Aorta (tissue), 5 donors: ENCODE measurements around the gene FNDC8. TPM values are rescaled to one million over a fixed set of nuclear protein-coding genes. Genes with fewer than 3 reads are reported as not detected.

Experiments used
- ATAC-seq: fragments of 200-7000 bp; cut with Tn5 transposase; one replicate; pipeline ENCODE4 v1.9.1; 2022; ENCODE audit warnings: moderate library complexity; ENCODE audit not compliant: low FRiP score
- DNase-seq, 2 donors: peaks; one replicate each; pipeline ENCODE4 v3.0.0-alpha.2; 2020
- H3K27ac ChIP-seq, 2 donors: one replicate each; pipeline ENCODE4 v1.5.1; 2013; ENCODE audit warnings: low read length in 2 of 2, mild to moderate bottlenecking in 2 of 2, moderate library complexity in 2 of 2, control low read depth in 1 of 2, inconsistent platforms in 1 of 2, low read depth in 1 of 2
- H3K27me3 ChIP-seq, 2 donors: one replicate each; pipeline ENCODE4 v1.6.1; 2013; ENCODE audit warnings: control low read depth in 1 of 2, low read length in 1 of 2, mild to moderate bottlenecking in 1 of 2, moderate library complexity in 1 of 2; ENCODE audit not compliant: insufficient read depth in 2 of 2, control insufficient read depth in 1 of 2
- H3K36me3 ChIP-seq, 2 donors: one replicate each; pipeline ENCODE4 v1.6.1; 2013; ENCODE audit warnings: control low read depth in 1 of 2, low read length in 1 of 2, mild to moderate bottlenecking in 1 of 2; ENCODE audit not compliant: insufficient read depth in 2 of 2, control insufficient read depth in 1 of 2
- H3K4me1 ChIP-seq, 2 donors: one replicate each; pipeline ENCODE4 v1.6.1; 2013; ENCODE audit warnings: low read length in 2 of 2, control low read depth in 1 of 2, mild to moderate bottlenecking in 1 of 2, moderate library complexity in 1 of 2; ENCODE audit not compliant: insufficient read depth in 2 of 2, control insufficient read depth in 1 of 2
- H3K4me3 ChIP-seq, 2 donors: one replicate each; pipeline ENCODE4 v1.5.1; 2013; ENCODE audit warnings: low read length in 2 of 2, control low read depth in 1 of 2, mild to moderate bottlenecking in 1 of 2
- H3K9me3 ChIP-seq: one replicate; pipeline ENCODE4 v1.6.1; 2013; ENCODE audit warnings: mild to moderate bottlenecking, low read length; ENCODE audit not compliant: control insufficient read depth
- WGBS, 2 donors: extraction: QIAGEN DNeasy Blood & Tissue Kit; methylation state at CpG; one replicate each; pipeline ENCODE4 v1.1.7; 2013; 5-methylcytosine and 5-hydroxymethylcytosine counted together
- intact Hi-C, 2 donors: fragments of 100-400 bp; cut with DNase I; formaldehyde crosslinking; loops; one replicate each; pipeline versions ENCODE4 v1.14.2 to v1.15.0; 2022
- polyA plus RNA-seq, 2 donors: library from polyadenylated mRNA; stranded (reverse); fragments of 200-250 nt; gene quantifications; one replicate each; pipeline ENCODE4 v1.2.3, GENCODE V29; 2013
- total RNA-seq, 2 donors: library from RNA; stranded (reverse); fragmentation: NEBNext Ultra II Directional; extraction: Animal tissue kit (Norgen Biotek cat#: 25700); gene quantifications; one replicate each; pipeline ENCODE4 v1.2.1, GENCODE V29; 2021
- donor health status: healthy with polysubstance abuse.
- donor health status: Bipolar disorder and iron deficiency.
- donor health status: DM: no; HTN: no; CAD: no.
- donor health status: DM: no; HTN: no; CAD: no.
- donor health status: DM: yes; HTN: yes; CAD: no.

The FNDC8 gene
- total and polyA plus RNA-seq, 4 donors, result not detected

GRCh38 chr17:35082073-35082657 lies 39.2 kb upstream of the FNDC8 start:
- Histone ChIP-seq H3K27ac (no peak overlapping the region), H3K4me3 (no peak overlapping the region), H3K4me1 (peaks cover 2% of the 10 kb centered on the region in 2 donors), H3K9me3 (no peaks in the 10 kb centered on the region), H3K36me3 (no peaks in the 10 kb centered on the region), H3K27me3 (no peaks in the 10 kb centered on the region)
- 67 to 75% methylated on average over 3 of the region's 3 CpGs for WGBS, 2 donors
- DNase-seq (no peak), ATAC-seq (no peak)
- intact Hi-C loops, result no loop called here

- WGBS, 2 donors, result 90 to 94% methylated on average over 2 of the region's 2 CpGs
- Histone ChIP-seq H3K27ac (no peak overlapping the region), H3K9me3 (no peaks in the 10 kb centered on the region), H3K4me1 (peaks cover 2% of the 10 kb centered on the region in 2 donors), H3K4me3 (no peak overlapping the region), H3K36me3 (no peaks in the 10 kb centered on the region), H3K27me3 (no peaks in the 10 kb centered on the region)
- DNase-seq (no peak), ATAC-seq (no peak)
- intact Hi-C loops, result no loop called here
Observed at GRCh38 chr17:35083071-35083470, 38.3 kb upstream of the FNDC8 start.

GRCh38 chr17:35084987-35085386 lies 36.4 kb upstream of the FNDC8 start:
- Histone ChIP-seq H3K4me1 (peaks cover 2% of the 10 kb centered on the region in 2 donors), H3K27ac (no peak overlapping the region), H3K27me3 (no peaks in the 10 kb centered on the region), H3K9me3 (no peaks in the 10 kb centered on the region), H3K36me3 (no peaks in the 10 kb centered on the region), H3K4me3 (no peak overlapping the region)
- WGBS, 2 donors, result 80 to 88% methylated on average over 2 of the region's 2 CpGs
- intact Hi-C loops, result loop anchor here (5.0 kb wide), 4 partner anchors 63 to 123 kb away; partner anchors contain the start of genes CCT6B (in 1 of the 2), LIG3 (in 1 of the 2) and ZNF830 (in 1 of the 2)
- DNase-seq (no peak), ATAC-seq (no peak)

DNA sequence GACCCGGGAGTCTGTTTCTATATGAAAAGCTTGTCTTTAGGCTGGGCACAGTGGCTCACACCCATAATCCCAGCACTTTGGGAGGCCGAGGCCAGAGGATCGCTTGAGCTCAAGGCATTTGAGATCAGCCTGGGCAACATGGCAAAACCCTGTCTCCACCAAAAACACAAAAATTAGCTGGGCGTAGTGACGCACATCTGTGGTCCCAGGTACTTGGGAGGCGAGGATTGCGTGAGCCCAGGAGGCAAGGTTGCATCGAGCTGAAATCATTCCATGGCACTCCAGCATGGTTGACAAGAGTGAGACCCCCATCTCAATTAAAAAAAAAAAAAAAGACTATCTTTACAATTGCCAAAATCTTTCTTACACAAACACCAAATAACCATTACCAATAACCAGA lies 35.3 kb upstream of the FNDC8 start:
- H3K4me1 ChIP-seq, result peaks cover 2% of the 10 kb centered on the region in 2 donors

GRCh38 chr17:35086931-35087573 lies 34.4 kb upstream of the FNDC8 start:
- WGBS, 2 donors, result 91 to 94% methylated on average over 8 of the region's 8 CpGs
- H3K27me3 ChIP-seq, result no peaks in the 10 kb centered on the region
- H3K9me3 ChIP-seq, result no peaks in the 10 kb centered on the region
- no peaks in the 10 kb centered on the region for H3K36me3 ChIP-seq
- H3K4me3 ChIP-seq, result no peak overlapping the region
- ATAC-seq (no peak), DNase-seq (no peak)
- H3K27ac ChIP-seq, result no peak overlapping the region
- H3K4me1 ChIP-seq, result peaks cover 2% of the 10 kb centered on the region in 2 donors
- intact Hi-C loops, result loop anchor here (5.0 kb wide), 4 partner anchors 65 to 125 kb away; partner anchors contain the start of genes CCT6B (in 1 of the 2), LIG3 (in 1 of the 2) and ZNF830 (in 1 of the 2)

More for the DNA sequence above, 35.3 kb upstream of the FNDC8 start:
- Histone ChIP-seq H3K27me3 (no peaks in the 10 kb centered on the region), H3K36me3 (no peaks in the 10 kb centered on the region), H3K27ac (no peak overlapping the region), H3K4me3 (no peak overlapping the region), H3K9me3 (no peaks in the 10 kb centered on the region)
- ATAC-seq, result no peak
- DNase-seq, result no peak
- WGBS, 2 donors, result 98 to 99% methylated on average over 8 of the region's 8 CpGs
- intact Hi-C loops, result loop anchor here (5.0 kb wide), 4 partner anchors 64 to 124 kb away; partner anchors contain the start of genes CCT6B (in 1 of the 2), LIG3 (in 1 of the 2) and ZNF830 (in 1 of the 2)

GRCh38 chr17:35087731-35088355 lies 33.6 kb upstream of the FNDC8 start:
- no peak for ATAC-seq
- intact Hi-C loops, result loop anchor here (2.0 to 5.0 kb wide), 6 partner anchors 29 to 127 kb away; partner anchors contain the start of genes CCT6B (in 2 of the 2), ZNF830 (in 2 of the 2) and LIG3 (in 1 of the 2)
- DNase-seq, result no peak
- H3K36me3 ChIP-seq, result no peaks in the 10 kb centered on the region
- peak overlapping the region; percentile 82 to 90 for H3K4me3 ChIP-seq
- no peaks in the 10 kb centered on the region for H3K9me3 ChIP-seq
- H3K4me1 ChIP-seq, result no peaks in the 10 kb centered on the region
- H3K27ac ChIP-seq, result peak overlapping the region in 1 of 2 donors; percentile 82
- H3K27me3 ChIP-seq, result no peaks in the 10 kb centered on the region
- WGBS, 2 donors, result 28 to 29% methylated on average over 9 of the region's 9 CpGs

GRCh38 chr17:35088356-35088880 lies 33.0 kb upstream of the FNDC8 start:
- H3K4me3 ChIP-seq, result peak overlapping the region; percentile 82 to 90
- H3K27ac ChIP-seq, result peak overlapping the region in 1 of 2 donors; percentile 82
- WGBS, 2 donors, result 0 to 1% methylated on average over 26 of the region's 26 CpGs
- no peaks in the 10 kb centered on the region for H3K4me1 ChIP-seq
- H3K27me3 ChIP-seq, result no peaks in the 10 kb centered on the region
- DNase-seq (peak; percentile 79 to 84), ATAC-seq (peak; percentile 77)
- H3K36me3 ChIP-seq, result no peaks in the 10 kb centered on the region
- no peaks in the 10 kb centered on the region for H3K9me3 ChIP-seq
- intact Hi-C loops, result loop anchor here (2.0 to 5.0 kb wide), 6 partner anchors 28 to 128 kb away; partner anchors contain the start of genes CCT6B (in 2 of the 2), ZNF830 (in 2 of the 2) and LIG3 (in 1 of the 2)

- no peaks in the 10 kb centered on the region for H3K9me3 ChIP-seq
- H3K4me1 ChIP-seq, result no peaks in the 10 kb centered on the region
- H3K27me3 ChIP-seq, result no peaks in the 10 kb centered on the region
- peak overlapping the region; percentile 82 to 90 for H3K4me3 ChIP-seq
- no peaks in the 10 kb centered on the region for H3K36me3 ChIP-seq
- DNase-seq (peak; percentile 90 to 96), ATAC-seq (peak; percentile 98)
- 0% methylated on average over 24 to 80 of the region's 80 CpGs for WGBS, 2 donors
- peak overlapping the region in 1 of 2 donors; percentile 82 for H3K27ac ChIP-seq
- intact Hi-C loops, result loop anchor here (2.0 to 5.0 kb wide), 6 partner anchors 28 to 128 kb away; partner anchors contain the start of genes CCT6B (in 2 of the 2), ZNF830 (in 2 of the 2) and LIG3 (in 1 of the 2)
Observed at GRCh38 chr17:35088881-35089585, 32.4 kb upstream of the FNDC8 start.
